Loucy (cell line): Measurements from ENCODE around the gene BCCIP.

Experiments used
- EZH2phosphoT487 ChIP-seq: fragments of 200-600 bp; IDR thresholded peaks from 2 replicates; pipeline ENCODE4 v1.6.1; 2018; ENCODE audit warnings: antibody characterized with exemption, mild to moderate bottlenecking, moderate library complexity, borderline replicate concordance
- TF ChIP-seq, protein P1 (sequence below): fragments of 200-600 bp; sonication (generic); conservative IDR thresholded peaks from 2 replicates; pipeline ENCODE4 v1.5.1; 2014; ENCODE audit warnings: mild to moderate bottlenecking, antibody characterized with exemption, low read length

DNA sequence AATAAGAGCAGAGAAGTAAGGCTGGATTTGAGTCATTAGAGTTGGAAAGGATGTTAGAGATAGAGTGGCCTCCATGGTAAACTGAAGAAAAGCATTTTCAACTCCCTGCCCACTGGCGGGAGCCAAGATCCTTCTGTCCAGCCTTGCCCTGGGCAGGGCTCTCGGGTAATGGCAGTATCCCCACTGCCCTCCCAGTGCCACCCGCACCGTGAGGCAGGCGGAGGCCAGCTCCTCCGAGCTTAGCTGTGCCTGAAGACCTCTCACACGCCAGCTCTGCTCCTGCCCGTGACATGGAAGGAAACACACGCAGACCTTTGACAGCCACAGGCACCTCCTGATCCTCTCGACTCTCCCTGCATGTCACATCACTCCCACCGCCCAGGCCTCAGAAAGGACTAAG, 22.3 kb downstream of the BCCIP start:
- TF ChIP-seq, protein P1, sequence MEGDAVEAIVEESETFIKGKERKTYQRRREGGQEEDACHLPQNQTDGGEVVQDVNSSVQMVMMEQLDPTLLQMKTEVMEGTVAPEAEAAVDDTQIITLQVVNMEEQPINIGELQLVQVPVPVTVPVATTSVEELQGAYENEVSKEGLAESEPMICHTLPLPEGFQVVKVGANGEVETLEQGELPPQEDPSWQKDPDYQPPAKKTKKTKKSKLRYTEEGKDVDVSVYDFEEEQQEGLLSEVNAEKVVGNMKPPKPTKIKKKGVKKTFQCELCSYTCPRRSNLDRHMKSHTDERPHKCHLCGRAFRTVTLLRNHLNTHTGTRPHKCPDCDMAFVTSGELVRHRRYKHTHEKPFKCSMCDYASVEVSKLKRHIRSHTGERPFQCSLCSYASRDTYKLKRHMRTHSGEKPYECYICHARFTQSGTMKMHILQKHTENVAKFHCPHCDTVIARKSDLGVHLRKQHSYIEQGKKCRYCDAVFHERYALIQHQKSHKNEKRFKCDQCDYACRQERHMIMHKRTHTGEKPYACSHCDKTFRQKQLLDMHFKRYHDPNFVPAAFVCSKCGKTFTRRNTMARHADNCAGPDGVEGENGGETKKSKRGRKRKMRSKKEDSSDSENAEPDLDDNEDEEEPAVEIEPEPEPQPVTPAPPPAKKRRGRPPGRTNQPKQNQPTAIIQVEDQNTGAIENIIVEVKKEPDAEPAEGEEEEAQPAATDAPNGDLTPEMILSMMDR: no peak
- no peak for TF ChIP-seq EZH2phosphoT487
